D721Med (cell line): ENCODE results near the gene MRRF.

Experiments
- DNase-seq: peaks from one replicate; pipeline ENCODE4 v3.0.0; 2011; ENCODE audit warnings: low spot score; ENCODE audit not compliant: insufficient read length
- FAIRE-seq: peaks from 2 replicates; lab custom pipeline; 2011; peaks lifted over from hg19 to GRCh38; lab: Jason Lieb, UNC
- TF ChIP-seq, protein P1 (sequence below): IDR thresholded peaks from 2 replicates; pipeline ENCODE4 v1.5.1; 2012; ENCODE audit warnings: mild to moderate bottlenecking, control low read depth; ENCODE audit not compliant: insufficient read depth; ENCODE audit errors: missing control alignments

The MRRF gene

DNA sequence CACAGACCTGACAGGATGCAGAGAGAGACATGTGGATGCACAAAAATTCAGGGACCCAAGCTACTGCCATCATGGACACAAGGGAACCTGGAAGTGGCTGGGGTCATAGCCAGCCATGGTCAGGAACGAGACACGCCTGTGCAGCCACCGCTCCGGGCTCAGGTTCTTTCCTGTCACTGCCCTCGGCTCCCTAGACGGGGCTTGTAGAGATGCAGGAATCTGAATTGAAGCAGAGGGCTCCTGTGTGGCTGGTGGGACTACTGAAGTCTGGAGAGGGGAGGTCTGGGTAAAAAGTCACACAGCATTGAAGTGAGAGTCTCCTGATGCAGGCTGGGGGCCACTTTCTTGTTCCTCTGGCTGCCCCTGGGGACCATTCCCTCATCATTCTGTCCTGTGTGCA is 73.9 kb downstream of the MRRF start:
- TF ChIP-seq, protein P1, sequence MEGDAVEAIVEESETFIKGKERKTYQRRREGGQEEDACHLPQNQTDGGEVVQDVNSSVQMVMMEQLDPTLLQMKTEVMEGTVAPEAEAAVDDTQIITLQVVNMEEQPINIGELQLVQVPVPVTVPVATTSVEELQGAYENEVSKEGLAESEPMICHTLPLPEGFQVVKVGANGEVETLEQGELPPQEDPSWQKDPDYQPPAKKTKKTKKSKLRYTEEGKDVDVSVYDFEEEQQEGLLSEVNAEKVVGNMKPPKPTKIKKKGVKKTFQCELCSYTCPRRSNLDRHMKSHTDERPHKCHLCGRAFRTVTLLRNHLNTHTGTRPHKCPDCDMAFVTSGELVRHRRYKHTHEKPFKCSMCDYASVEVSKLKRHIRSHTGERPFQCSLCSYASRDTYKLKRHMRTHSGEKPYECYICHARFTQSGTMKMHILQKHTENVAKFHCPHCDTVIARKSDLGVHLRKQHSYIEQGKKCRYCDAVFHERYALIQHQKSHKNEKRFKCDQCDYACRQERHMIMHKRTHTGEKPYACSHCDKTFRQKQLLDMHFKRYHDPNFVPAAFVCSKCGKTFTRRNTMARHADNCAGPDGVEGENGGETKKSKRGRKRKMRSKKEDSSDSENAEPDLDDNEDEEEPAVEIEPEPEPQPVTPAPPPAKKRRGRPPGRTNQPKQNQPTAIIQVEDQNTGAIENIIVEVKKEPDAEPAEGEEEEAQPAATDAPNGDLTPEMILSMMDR = no peak
- DNase-seq (no peak), FAIRE-seq (no peak)

- DNase-seq = no peak
- no peak for FAIRE-seq
- TF ChIP-seq, protein P1 = no peak
Observed at GRCh38 chr9:122338994-122339393, 74.3 kb downstream of the MRRF start.

GRCh38 chr9:122339579-122339978 is 74.9 kb downstream of the MRRF start:
- TF ChIP-seq, protein P1 = no peak
- FAIRE-seq (no peak), DNase-seq (no peak)

GRCh38 chr9:122340161-122340560 is 75.5 kb downstream of the MRRF start:
- TF ChIP-seq, protein P1 = no peak
- no peak for DNase-seq
- FAIRE-seq = no peak

DNA sequence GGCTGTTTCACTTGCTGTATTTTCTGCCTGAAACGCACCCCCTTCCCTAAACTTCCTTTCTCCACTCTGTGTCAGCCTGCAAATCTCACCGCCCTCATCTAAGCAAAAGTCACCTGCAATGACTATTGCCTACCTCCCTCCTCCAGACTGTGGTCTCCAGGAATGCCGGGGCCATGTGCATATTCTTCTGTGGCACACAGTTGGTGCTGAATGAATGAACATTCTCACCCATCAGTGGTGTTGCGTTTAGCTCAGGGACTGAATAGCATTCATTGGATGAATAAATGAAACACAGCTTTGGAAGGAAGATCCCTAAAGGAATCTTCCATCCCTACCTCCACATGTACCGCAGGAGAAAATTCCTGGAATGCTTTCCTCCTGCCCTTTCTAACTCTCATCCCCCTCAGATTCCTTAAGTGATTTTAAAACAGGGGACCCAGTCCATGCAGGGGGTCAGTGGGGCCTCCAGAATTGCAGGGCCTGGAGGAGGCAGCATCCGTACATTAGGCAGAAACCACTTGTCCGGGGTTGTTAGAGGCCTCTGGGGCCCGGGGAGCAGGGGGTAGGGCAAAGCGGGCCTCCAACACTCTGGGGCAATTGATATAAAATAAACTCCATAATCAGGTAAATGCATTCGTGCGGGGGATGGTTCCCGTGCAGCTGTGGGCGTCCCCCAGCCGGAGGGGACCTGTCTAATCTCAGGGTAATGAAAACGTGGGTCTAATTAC is 77.8 kb downstream of the MRRF start:
- FAIRE-seq (no peak), DNase-seq (no peak)
- TF ChIP-seq, protein P1 = no peak

GRCh38 chr9:122346478-122347347 is 82.0 kb downstream of the MRRF start:
- DNase-seq (no peak), FAIRE-seq (no peak)
- TF ChIP-seq, protein P1 = no peak
